ENCODE data around the gene PTK6.

The PTK6 gene

DNA sequence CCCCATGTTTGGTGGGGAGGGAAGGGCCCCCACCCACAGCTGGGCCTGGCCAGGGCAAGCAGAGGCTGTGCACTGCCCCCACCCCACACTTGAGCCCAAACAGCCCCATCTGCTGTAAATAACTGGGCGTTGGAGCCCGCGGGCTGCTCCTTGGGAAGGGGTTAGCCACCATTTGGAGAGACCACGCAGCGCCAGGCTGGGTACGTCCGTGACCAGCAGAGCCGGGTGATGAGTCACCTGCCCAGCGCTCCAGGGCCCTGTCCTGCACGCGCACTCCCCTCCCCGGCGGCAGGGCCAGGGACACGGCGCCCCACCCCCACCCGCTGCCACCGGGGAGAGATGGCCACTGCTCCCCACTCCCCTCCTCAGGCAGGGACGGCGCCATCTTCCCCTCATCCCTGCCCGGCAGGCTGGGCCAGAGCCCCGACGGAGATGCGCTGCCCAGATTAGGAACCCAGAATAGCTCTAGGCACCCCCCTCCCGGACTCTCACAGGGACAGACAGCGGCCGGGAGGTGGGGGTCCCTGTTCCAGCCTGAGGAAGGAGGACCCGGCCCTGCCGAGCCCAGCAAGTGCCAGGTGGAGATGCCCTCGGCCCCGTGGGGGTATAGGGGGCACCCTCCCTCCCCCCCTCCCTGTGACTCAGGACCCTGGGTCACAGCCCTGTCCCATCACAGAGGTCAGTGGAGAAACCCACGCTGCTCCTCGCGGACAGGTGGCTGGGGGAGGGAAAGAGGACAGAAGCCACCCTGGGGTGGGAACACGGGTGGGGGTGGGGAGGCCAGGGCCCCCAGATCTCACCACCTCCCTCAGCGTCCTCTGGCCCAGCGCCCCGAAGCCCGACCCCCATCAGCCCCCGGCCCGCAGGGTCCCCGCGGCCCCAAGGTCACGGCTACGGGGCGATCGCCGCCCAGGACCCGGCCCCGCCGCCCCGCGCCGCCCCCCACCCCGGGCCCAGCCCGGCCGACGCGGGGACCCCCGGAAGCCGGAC is 38.9 kb downstream of the PTK6 start:
- H3K9me3 ChIP-seq (ENCODE audit: low read depth, low read length), result no peaks in the 10 kb centered on the region
- H3K9ac ChIP-seq (ENCODE audit: insufficient read length), result no peak overlapping the region
- TF ChIP-seq POLR2AphosphoS5 (IDR thresholded peaks at IDR 0.05; ENCODE audit: borderline replicate concordance, low read depth, low read length) (no peak), EZH2 (IDR thresholded peaks at IDR 0.05) (no peak), FOXP2 (optimal IDR thresholded peaks at IDR 0.05; ENCODE audit: control extremely low read depth, extremely low read length, insufficient read depth) (no peak)
- H3K27ac ChIP-seq, result no peak overlapping the region
- peak overlapping the region; percentile 70 for H3K4me3 ChIP-seq
- no peak for DNase-seq (ENCODE audit: low read depth, low spot score)
- H3K36me3 ChIP-seq (ENCODE audit: insufficient read depth, low read length), result no peaks in the 10 kb centered on the region

DNA sequence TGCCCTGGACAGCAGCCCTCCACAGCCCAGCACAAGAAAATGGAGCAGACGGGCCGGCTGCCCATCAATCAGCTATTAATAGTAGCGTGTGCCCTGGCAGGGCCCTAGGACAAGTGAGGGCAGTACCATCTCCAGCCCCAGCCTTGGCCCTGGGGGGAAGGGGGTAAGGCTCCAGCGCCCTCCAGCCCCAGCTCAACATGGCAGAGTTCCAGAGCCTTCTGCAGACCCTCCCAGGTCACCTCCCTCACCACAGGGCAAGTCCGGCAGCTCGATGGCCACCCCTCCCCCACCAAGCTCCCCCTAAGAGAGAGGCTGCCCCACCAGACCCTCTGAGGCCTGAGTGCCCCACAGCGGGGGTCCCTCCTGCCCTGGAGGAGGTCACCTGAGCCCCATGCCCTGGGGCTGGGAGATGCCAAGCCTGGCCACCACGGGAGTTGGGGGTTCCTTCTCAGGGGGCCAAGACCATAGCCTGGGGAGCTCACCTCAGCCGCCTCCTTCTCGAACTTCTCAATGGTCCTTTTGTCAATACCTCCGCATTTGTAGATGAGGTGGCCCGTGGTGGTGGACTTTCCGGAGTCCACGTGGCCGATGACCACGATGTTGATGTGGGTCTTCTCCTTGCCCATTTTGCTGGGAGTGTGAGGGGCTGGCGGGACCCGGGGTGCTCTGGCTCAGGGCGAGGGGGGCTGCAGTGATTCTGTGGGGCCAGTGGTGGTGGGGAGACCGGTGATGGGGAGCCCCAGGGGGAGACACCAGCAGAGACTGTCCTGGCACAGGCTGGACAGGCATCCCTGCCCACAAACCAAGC is 39.8 kb downstream of the PTK6 start:
- TF ChIP-seq FOXP2 (optimal IDR thresholded peaks at IDR 0.05; ENCODE audit: control extremely low read depth, extremely low read length, insufficient read depth) (no peak), POLR2AphosphoS5 (IDR thresholded peaks at IDR 0.05; ENCODE audit: borderline replicate concordance, low read depth, low read length) (no peak), EZH2 (IDR thresholded peaks at IDR 0.05) (no peak)

GRCh38 chr20:63496596-63497120 is 40.5 kb downstream of the PTK6 start:
- TF ChIP-seq FOXP2 (optimal IDR thresholded peaks at IDR 0.05; ENCODE audit: control extremely low read depth, extremely low read length, insufficient read depth), result no peak
- TF ChIP-seq EZH2 (IDR thresholded peaks at IDR 0.05), result no peak
- TF ChIP-seq POLR2AphosphoS5 (IDR thresholded peaks at IDR 0.05; ENCODE audit: borderline replicate concordance, low read depth, low read length), result no peak
- Histone ChIP-seq H3K9ac (ENCODE audit: insufficient read length) (no peak overlapping the region), H3K36me3 (ENCODE audit: insufficient read depth, low read length) (no peaks in the 10 kb centered on the region), H3K4me3 (no peak overlapping the region), H3K27ac (no peak overlapping the region), H3K9me3 (ENCODE audit: low read depth, low read length) (no peaks in the 10 kb centered on the region)
- DNase-seq (ENCODE audit: low read depth, low spot score), result no peak

More for the DNA sequence above, 39.8 kb downstream of the PTK6 start:
- no peak overlapping the region for H3K27ac ChIP-seq
- H3K36me3 ChIP-seq (ENCODE audit: insufficient read depth, low read length), result no peaks in the 10 kb centered on the region
- H3K9ac ChIP-seq (ENCODE audit: insufficient read length), result no peak overlapping the region
- no peak for DNase-seq (ENCODE audit: low read depth, low spot score)
- no peak overlapping the region for H3K4me3 ChIP-seq
- no peaks in the 10 kb centered on the region for H3K9me3 ChIP-seq (ENCODE audit: low read depth, low read length)

DNA sequence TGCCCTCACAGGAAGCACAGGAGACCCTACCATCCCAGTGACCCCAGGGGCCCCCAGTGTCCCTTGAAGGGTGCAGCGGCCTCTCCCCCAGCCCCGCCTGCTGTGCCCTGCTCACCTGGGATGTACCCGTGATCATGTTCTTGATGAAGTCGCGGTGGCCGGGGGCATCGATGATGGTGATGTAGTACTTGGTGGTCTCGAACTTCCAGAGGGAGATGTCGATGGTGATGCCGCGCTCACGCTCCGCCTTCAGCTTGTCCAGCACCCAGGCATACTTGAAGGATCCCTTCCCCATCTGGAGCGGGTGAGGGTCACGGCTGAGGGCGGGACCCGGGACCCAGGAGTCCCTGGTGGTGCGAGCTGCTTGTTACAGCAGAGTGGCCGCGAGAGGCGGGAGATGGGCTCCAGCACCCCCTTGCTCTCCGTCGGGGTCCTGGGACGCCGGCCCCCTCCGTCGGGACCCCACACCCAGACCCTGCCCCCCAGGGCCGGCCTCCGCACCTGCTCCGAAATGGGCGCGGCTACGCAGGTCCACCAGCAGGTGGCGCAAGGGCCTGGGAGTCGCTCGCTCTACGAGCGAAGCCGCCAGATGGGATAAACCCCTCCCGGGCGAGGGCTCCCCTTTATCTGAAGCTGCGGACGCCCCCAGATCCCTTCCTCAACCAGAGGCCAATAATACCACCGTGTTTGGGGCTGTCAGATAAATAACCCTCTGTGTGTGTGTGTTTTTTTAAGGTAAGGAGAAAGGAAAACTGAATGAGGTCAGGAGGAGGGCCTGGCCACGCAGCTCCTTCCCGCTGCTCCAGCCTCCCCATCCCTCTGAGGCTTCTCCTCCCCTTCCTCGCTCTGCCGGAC is 41.2 kb downstream of the PTK6 start:
- Histone ChIP-seq H3K9me3 (ENCODE audit: low read depth, low read length) (no peaks in the 10 kb centered on the region), H3K36me3 (ENCODE audit: insufficient read depth, low read length) (no peaks in the 10 kb centered on the region), H3K4me3 (no peak overlapping the region), H3K27ac (no peak overlapping the region), H3K9ac (ENCODE audit: insufficient read length) (no peak overlapping the region)
- TF ChIP-seq FOXP2 (optimal IDR thresholded peaks at IDR 0.05; ENCODE audit: control extremely low read depth, extremely low read length, insufficient read depth) (no peak), POLR2AphosphoS5 (IDR thresholded peaks at IDR 0.05; ENCODE audit: borderline replicate concordance, low read depth, low read length) (no peak), EZH2 (IDR thresholded peaks at IDR 0.05) (no peak)
- no peak for DNase-seq (ENCODE audit: low read depth, low spot score)

DNA sequence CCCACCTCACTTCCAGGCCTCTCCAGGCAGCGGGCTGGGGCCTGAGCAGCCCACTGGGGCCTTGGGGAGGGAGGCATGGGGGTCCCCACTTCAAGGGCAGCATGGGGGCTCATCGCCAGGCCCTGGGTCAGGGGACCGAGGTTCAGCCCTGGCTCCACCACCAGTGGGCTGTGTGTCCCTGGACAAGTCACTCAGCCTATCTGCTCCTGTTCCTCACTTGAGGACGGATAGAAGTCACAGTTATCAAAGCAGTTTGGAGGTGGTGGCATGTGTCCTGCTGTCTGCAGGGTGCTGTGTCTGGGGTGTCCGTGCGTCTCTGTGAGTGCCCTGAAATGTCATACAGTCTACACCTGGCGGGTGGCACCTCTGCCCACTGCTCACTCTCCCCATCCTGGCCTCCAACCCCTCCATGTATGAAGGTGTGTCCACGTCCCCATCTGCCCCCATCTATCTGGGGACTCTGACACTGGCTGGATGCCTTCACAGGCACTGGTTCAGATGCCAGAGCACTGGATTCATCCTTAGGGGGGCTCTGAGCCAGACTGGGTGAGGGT is 41.9 kb downstream of the PTK6 start:
- TF ChIP-seq POLR2AphosphoS5 (IDR thresholded peaks at IDR 0.05; ENCODE audit: borderline replicate concordance, low read depth, low read length) (no peak), FOXP2 (optimal IDR thresholded peaks at IDR 0.05; ENCODE audit: control extremely low read depth, extremely low read length, insufficient read depth) (no peak)
- no peaks in the 10 kb centered on the region for H3K36me3 ChIP-seq (ENCODE audit: insufficient read depth, low read length)
- DNase-seq (ENCODE audit: low read depth, low spot score), result no peak
- no peak overlapping the region for H3K4me3 ChIP-seq
- H3K9me3 ChIP-seq (ENCODE audit: low read depth, low read length), result no peaks in the 10 kb centered on the region
- no peak overlapping the region for H3K9ac ChIP-seq (ENCODE audit: insufficient read length)
- H3K27ac ChIP-seq, result no peak overlapping the region

DNA sequence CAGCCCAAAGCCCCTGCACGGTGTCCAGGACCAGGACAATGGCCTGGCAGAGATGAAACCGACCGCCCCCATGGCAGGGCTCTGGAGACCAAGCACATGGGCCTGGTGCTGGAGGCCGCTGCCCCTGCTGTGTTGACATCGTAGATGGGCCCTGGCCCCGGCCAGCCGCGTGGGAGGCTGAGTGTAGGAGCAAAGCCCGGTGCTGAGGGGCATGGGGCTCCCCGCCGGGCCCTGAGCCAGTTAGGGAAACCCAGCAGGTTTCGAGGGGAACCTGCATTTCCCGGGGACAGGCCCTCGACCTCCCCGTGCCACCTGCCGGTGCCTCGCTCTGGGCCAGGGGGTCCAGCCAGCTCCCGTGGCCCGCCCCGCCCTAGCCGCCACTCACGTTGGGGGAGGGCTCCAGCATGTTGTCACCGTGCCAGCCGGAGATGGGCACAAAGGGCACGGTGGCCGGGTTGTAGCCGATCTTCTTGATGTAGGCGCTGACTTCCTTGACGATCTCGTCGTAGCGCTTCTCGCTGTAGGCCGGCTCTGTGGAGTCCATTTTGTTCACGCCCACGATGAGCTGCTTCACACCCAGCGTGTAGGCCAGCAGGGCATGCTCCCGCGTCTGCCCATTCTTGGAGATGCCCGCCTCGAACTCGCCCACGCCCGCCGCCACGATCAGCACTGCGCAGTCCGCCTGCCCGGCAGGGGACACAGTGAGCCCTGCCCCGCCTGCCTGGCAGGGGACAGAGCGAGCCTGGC is 42.6 kb downstream of the PTK6 start:
- Histone ChIP-seq H3K4me3 (no peak overlapping the region), H3K27ac (no peak overlapping the region), H3K36me3 (ENCODE audit: insufficient read depth, low read length) (no peaks in the 10 kb centered on the region), H3K9me3 (ENCODE audit: low read depth, low read length) (no peaks in the 10 kb centered on the region), H3K9ac (ENCODE audit: insufficient read length) (no peak overlapping the region)
- TF ChIP-seq EZH2 (IDR thresholded peaks at IDR 0.05) (no peak), FOXP2 (optimal IDR thresholded peaks at IDR 0.05; ENCODE audit: control extremely low read depth, extremely low read length, insufficient read depth) (no peak), POLR2AphosphoS5 (IDR thresholded peaks at IDR 0.05; ENCODE audit: borderline replicate concordance, low read depth, low read length) (no peak)
- no peak for DNase-seq (ENCODE audit: low read depth, low spot score)

GRCh38 chr20:63494084-63494419 is 43.1 kb downstream of the PTK6 start:
- Histone ChIP-seq H3K9me3 (ENCODE audit: low read depth, low read length) (no peaks in the 10 kb centered on the region), H3K9ac (ENCODE audit: insufficient read length) (no peak overlapping the region), H3K4me3 (no peak overlapping the region), H3K27ac (no peak overlapping the region), H3K36me3 (ENCODE audit: insufficient read depth, low read length) (no peaks in the 10 kb centered on the region)
- no peak for TF ChIP-seq POLR2AphosphoS5 (IDR thresholded peaks at IDR 0.05; ENCODE audit: borderline replicate concordance, low read depth, low read length)
- no peak for TF ChIP-seq EZH2 (IDR thresholded peaks at IDR 0.05)
- no peak for TF ChIP-seq FOXP2 (optimal IDR thresholded peaks at IDR 0.05; ENCODE audit: control extremely low read depth, extremely low read length, insufficient read depth)
- no peak for DNase-seq (ENCODE audit: low read depth, low spot score)
